Keratinocyte (primary cell): ENCODE measurements around the gene PLXNA2.

Experiments used
- EZH2 ChIP-seq: IDR thresholded peaks from one replicate; pipeline ENCODE4 v1.6.1; 2012; ENCODE audit warnings: inconsistent platforms, mild to moderate bottlenecking, low read length, moderate library complexity
- TF ChIP-seq, protein P1 (sequence below), 3 experiments: IDR thresholded peaks in 1 of 3; conservative IDR thresholded peaks in 1 of 3; optimal IDR thresholded peaks in 1 of 3; 2 replicates in 2 of 3; 3 replicates in 1 of 3; pipeline versions ENCODE3 to v1.5.1; 2011; ENCODE audit warnings: low read length in 3 of 3, mild to moderate bottlenecking in 3 of 3, moderate library complexity in 2 of 3, control low read depth in 1 of 3, inconsistent platforms in 1 of 3; ENCODE audit not compliant: insufficient read depth in 2 of 3; ENCODE audit errors: extremely low read depth in 1 of 3

DNA sequence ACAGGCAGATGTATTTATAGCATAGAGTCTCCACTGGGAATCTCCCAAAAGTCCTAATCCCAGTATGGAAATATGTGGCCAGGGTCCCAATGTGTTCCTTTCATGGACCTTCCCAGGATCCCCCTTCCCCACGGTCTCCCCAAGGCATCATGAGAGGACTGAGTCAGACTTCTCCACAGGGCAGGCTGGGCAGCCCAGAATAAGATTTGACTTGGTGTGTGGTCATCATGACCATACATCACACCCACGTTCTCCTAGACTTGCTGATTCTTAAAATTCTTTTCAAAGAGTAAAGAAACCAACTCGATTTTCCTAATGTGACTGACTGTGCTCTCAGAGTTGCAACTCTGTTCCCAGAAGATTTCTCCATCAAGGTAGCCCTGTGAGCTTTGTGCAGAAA, 239.3 kb downstream of the PLXNA2 start:
- TF ChIP-seq, protein P1, sequence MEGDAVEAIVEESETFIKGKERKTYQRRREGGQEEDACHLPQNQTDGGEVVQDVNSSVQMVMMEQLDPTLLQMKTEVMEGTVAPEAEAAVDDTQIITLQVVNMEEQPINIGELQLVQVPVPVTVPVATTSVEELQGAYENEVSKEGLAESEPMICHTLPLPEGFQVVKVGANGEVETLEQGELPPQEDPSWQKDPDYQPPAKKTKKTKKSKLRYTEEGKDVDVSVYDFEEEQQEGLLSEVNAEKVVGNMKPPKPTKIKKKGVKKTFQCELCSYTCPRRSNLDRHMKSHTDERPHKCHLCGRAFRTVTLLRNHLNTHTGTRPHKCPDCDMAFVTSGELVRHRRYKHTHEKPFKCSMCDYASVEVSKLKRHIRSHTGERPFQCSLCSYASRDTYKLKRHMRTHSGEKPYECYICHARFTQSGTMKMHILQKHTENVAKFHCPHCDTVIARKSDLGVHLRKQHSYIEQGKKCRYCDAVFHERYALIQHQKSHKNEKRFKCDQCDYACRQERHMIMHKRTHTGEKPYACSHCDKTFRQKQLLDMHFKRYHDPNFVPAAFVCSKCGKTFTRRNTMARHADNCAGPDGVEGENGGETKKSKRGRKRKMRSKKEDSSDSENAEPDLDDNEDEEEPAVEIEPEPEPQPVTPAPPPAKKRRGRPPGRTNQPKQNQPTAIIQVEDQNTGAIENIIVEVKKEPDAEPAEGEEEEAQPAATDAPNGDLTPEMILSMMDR (optimal IDR thresholded peaks at IDR 0.05 in 1 of 3, IDR thresholded peaks at IDR 0.05 in 1 of 3, conservative IDR thresholded peaks at IDR 0.05 in 1 of 3; ENCODE audit: extremely low read depth in 1 of 3, insufficient read depth in 2 of 3, low read length in 3 of 3), result no peak
- no peak for TF ChIP-seq EZH2
